Cerebellar cortex (tissue), 1 donor: Measurements from ENCODE around the gene GPR26.

Source experiments
- DNase-seq: peaks from one replicate; pipeline ENCODE4 v3.0.0-alpha.2; 2015; ENCODE audit warnings: low spot score

GPR26 gene

GRCh38 chr10:123645615-123646014 is 20.5 kb upstream of the GPR26 start:
- DNase-seq: no peak

GRCh38 chr10:123648595-123648994 is 17.6 kb upstream of the GPR26 start:
- DNase-seq: no peak

GRCh38 chr10:123649676-123650075 is 16.5 kb upstream of the GPR26 start:
- no peak for DNase-seq

GRCh38 chr10:123651421-123652047 is 14.6 kb upstream of the GPR26 start:
- no peak for DNase-seq

GRCh38 chr10:123655751-123656150 is 10.4 kb upstream of the GPR26 start:
- no peak for DNase-seq

- DNase-seq: no peak
Measured at GRCh38 chr10:123663522-123663921, 2.6 kb upstream of the GPR26 start.

GRCh38 chr10:123665491-123666286 is 466 bp upstream of the GPR26 start:
- no peak for DNase-seq

GRCh38 chr10:123669886-123670285 is 3.7 kb downstream of the GPR26 start:
- DNase-seq: no peak

GRCh38 chr10:123673198-123673597 is 7.0 kb downstream of the GPR26 start:
- DNase-seq: peak; percentile 3

GRCh38 chr10:123674741-123675140 is 8.6 kb downstream of the GPR26 start:
- DNase-seq: no peak

- no peak for DNase-seq
Measured at GRCh38 chr10:123675811-123676210, 9.7 kb downstream of the GPR26 start.

- no peak for DNase-seq
Measured at GRCh38 chr10:123677556-123677955, 11.4 kb downstream of the GPR26 start.

GRCh38 chr10:123678376-123678775 is 12.2 kb downstream of the GPR26 start:
- DNase-seq: no peak

- no peak for DNase-seq
Measured at GRCh38 chr10:123681285-123681684, 15.1 kb downstream of the GPR26 start.

- DNase-seq: no peak
Measured at GRCh38 chr10:123682477-123682876, 16.3 kb downstream of the GPR26 start.

- DNase-seq: no peak
Measured at GRCh38 chr10:123683459-123683858, 17.3 kb downstream of the GPR26 start.

GRCh38 chr10:123683865-123684264 is 17.7 kb downstream of the GPR26 start:
- DNase-seq: no peak

- no peak for DNase-seq
Measured at GRCh38 chr10:123685260-123685659, 19.1 kb downstream of the GPR26 start.

- no peak for DNase-seq
Measured at GRCh38 chr10:123687758-123688157, 21.6 kb downstream of the GPR26 start.

GRCh38 chr10:123689880-123690279 is 23.7 kb downstream of the GPR26 start:
- no peak for DNase-seq

- DNase-seq: no peak
Measured at GRCh38 chr10:123703195-123703790, 37.1 kb downstream of the GPR26 start.

GRCh38 chr10:123704076-123704475 is 37.9 kb downstream of the GPR26 start:
- DNase-seq: no peak

GRCh38 chr10:123704812-123705211 is 38.7 kb downstream of the GPR26 start:
- DNase-seq: no peak
